ENCODE data around the gene IQCM. TPM values are rescaled to one million over a fixed set of nuclear protein-coding genes. Genes with fewer than 3 reads are reported as not detected.

Gene IQCM
- total RNA-seq, 1 donor from 2014 or later = not detected

GRCh38 chr4:149765630-149766029, 50.0 kb downstream of the IQCM start:
- Mint-ChIP-seq H3K36me3 (ENCODE audit: unreplicated experiment) (no peaks in the 10 kb centered on the region), H3K4me1 (ENCODE audit: unreplicated experiment) (peaks cover 4% of the 10 kb centered on the region), H3K9me3 (ENCODE audit: unreplicated experiment) (peaks cover 4% of the 10 kb centered on the region), H3K27ac (ENCODE audit: unreplicated experiment) (no peak overlapping the region), H3K4me3 (ENCODE audit: unreplicated experiment) (no peak overlapping the region), H3K27me3 (ENCODE audit: unreplicated experiment) (peaks cover 8% of the 10 kb centered on the region)
- DNase-seq (ENCODE audit: extremely low spot score, unreplicated experiment) = no peak
- no peak for TF ChIP-seq CTCF (IDR thresholded peaks at IDR 0.05)

- no peak overlapping the region for H3K27ac Mint-ChIP-seq (ENCODE audit: unreplicated experiment)
- H3K27me3 Mint-ChIP-seq (ENCODE audit: unreplicated experiment) = peaks cover 4% of the 10 kb centered on the region
- peaks cover 2% of the 10 kb centered on the region for H3K4me1 Mint-ChIP-seq (ENCODE audit: unreplicated experiment)
- no peak for DNase-seq (ENCODE audit: extremely low spot score, unreplicated experiment)
- H3K9me3 Mint-ChIP-seq (ENCODE audit: unreplicated experiment) = no peaks in the 10 kb centered on the region
- no peak overlapping the region for H3K4me3 Mint-ChIP-seq (ENCODE audit: unreplicated experiment)
- H3K36me3 Mint-ChIP-seq (ENCODE audit: unreplicated experiment) = no peaks in the 10 kb centered on the region
- TF ChIP-seq CTCF (IDR thresholded peaks at IDR 0.05) = no peak
Observed at GRCh38 chr4:149755969-149756368, 59.7 kb downstream of the IQCM start.

GRCh38 chr4:149754526-149754925, 61.1 kb downstream of the IQCM start:
- Mint-ChIP-seq H3K9me3 (ENCODE audit: unreplicated experiment) (no peaks in the 10 kb centered on the region), H3K27ac (ENCODE audit: unreplicated experiment) (no peak overlapping the region), H3K27me3 (ENCODE audit: unreplicated experiment) (peaks cover 9% of the 10 kb centered on the region), H3K36me3 (ENCODE audit: unreplicated experiment) (no peaks in the 10 kb centered on the region), H3K4me1 (ENCODE audit: unreplicated experiment) (peaks cover 2% of the 10 kb centered on the region), H3K4me3 (ENCODE audit: unreplicated experiment) (no peak overlapping the region)
- no peak for DNase-seq (ENCODE audit: extremely low spot score, unreplicated experiment)
- TF ChIP-seq CTCF (IDR thresholded peaks at IDR 0.05) = no peak

- H3K36me3 Mint-ChIP-seq (ENCODE audit: unreplicated experiment) = no peaks in the 10 kb centered on the region
- H3K4me1 Mint-ChIP-seq (ENCODE audit: unreplicated experiment) = peaks cover 2% of the 10 kb centered on the region
- DNase-seq (ENCODE audit: extremely low spot score, unreplicated experiment) = no peak
- H3K27ac Mint-ChIP-seq (ENCODE audit: unreplicated experiment) = no peak overlapping the region
- TF ChIP-seq CTCF (IDR thresholded peaks at IDR 0.05) = no peak
- H3K27me3 Mint-ChIP-seq (ENCODE audit: unreplicated experiment) = peaks cover 12% of the 10 kb centered on the region
- no peak overlapping the region for H3K4me3 Mint-ChIP-seq (ENCODE audit: unreplicated experiment)
- no peaks in the 10 kb centered on the region for H3K9me3 Mint-ChIP-seq (ENCODE audit: unreplicated experiment)
Observed at GRCh38 chr4:149752729-149753128, 62.9 kb downstream of the IQCM start.

GRCh38 chr4:149751174-149751573, 64.5 kb downstream of the IQCM start:
- H3K4me1 Mint-ChIP-seq (ENCODE audit: unreplicated experiment) = peaks cover 2% of the 10 kb centered on the region
- no peak overlapping the region for H3K27ac Mint-ChIP-seq (ENCODE audit: unreplicated experiment)
- H3K9me3 Mint-ChIP-seq (ENCODE audit: unreplicated experiment) = no peaks in the 10 kb centered on the region
- H3K27me3 Mint-ChIP-seq (ENCODE audit: unreplicated experiment) = peaks cover 19% of the 10 kb centered on the region
- H3K4me3 Mint-ChIP-seq (ENCODE audit: unreplicated experiment) = no peak overlapping the region
- H3K36me3 Mint-ChIP-seq (ENCODE audit: unreplicated experiment) = no peaks in the 10 kb centered on the region
- DNase-seq (ENCODE audit: extremely low spot score, unreplicated experiment) = no peak
- no peak for TF ChIP-seq CTCF (IDR thresholded peaks at IDR 0.05)

All from osteocyte (in vitro differentiated cells).